Activated naive CD8-positive, alpha-beta T cell treated with anti-CD3 and anti-CD28 coated beads, Interleukin-2, amount 50 U/mL, for 24 hours (primary cell): Measurements from ENCODE around the gene FSTL1.

Source experiments
- ATAC-seq: fragments of 150-1000 bp; cut with Tn5 transposase; one replicate; pipeline ENCODE4 v1.10.0; 2021
- DNase-seq: peaks from one replicate; pipeline ENCODE4 v3.0.0; 2021
- H3K27ac Mint-ChIP-seq: one replicate; pipeline ENCODE4 v1.8.0; 2021; ENCODE audit warnings: mild to moderate bottlenecking, mixed read lengths
- H3K27me3 Mint-ChIP-seq: one replicate; pipeline ENCODE4 v1.8.0; 2021; ENCODE audit warnings: mixed read lengths
- H3K36me3 Mint-ChIP-seq: one replicate; pipeline ENCODE4 v1.8.0; 2021; ENCODE audit warnings: low read depth, mixed read lengths
- H3K4me1 Mint-ChIP-seq: one replicate; pipeline ENCODE4 v1.8.0; 2021; ENCODE audit warnings: mixed read lengths
- H3K4me3 Mint-ChIP-seq: one replicate; pipeline ENCODE4 v1.8.0; 2021; ENCODE audit warnings: mild to moderate bottlenecking, moderate library complexity, mixed read lengths
- H3K9me3 Mint-ChIP-seq: one replicate; pipeline ENCODE4 v1.8.0; 2021; ENCODE audit warnings: mixed read lengths

FSTL1 gene

DNA sequence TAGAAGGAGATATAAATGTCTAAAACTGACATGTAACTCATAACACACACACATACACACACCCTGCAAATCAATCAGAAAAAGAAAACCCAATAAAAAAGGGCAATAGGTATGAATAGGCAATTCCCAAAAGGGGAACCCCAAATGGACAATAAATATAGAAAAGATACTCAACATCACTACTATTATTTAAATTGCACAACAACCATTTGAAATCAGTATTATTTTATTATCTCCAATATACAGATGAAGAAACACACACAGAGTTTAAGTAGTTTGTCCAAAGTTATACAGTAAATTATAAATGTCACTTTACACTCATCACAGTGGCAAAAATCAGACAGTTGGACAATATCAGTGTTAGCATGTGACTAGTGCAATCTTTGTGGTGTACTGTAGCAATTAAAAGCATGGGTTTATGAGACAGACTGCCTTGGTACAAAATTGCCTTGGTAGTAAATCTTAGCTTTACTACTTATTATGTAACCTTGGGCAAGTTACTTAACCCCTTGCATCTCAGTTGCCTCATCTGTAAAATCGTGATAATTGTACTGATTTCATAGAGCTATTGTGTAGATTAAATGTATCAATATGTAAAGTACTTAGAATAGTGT lies 3.4 kb upstream of the FSTL1 start:
- no peak for ATAC-seq
- H3K36me3 Mint-ChIP-seq = no peaks in the 10 kb centered on the region
- H3K4me1 Mint-ChIP-seq = peaks cover 5% of the 10 kb centered on the region
- H3K4me3 Mint-ChIP-seq = no peak overlapping the region
- DNase-seq = no peak
- no peak overlapping the region for H3K27ac Mint-ChIP-seq
- H3K9me3 Mint-ChIP-seq = no peaks in the 10 kb centered on the region
- H3K27me3 Mint-ChIP-seq = peaks cover 30% of the 10 kb centered on the region

DNA sequence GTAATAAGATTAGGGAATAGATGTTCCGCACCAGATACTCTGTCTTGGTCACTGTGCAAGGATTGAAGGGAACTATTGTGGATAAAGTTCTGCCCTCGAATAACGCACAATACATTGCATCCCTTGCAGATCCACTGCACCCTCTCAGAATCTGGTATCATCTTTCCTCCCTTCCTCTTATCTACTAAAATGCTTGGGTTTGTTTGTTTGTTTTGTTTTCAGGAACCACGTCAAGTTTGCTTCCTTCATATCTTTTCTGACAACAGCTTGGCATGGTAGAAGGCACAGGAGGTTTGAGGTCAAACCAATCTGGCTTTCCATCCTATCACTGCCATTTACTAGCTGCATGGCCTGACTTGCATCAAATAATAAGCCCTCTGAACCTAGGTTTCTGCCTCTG lies 2.0 kb upstream of the FSTL1 start:
- H3K4me1 Mint-ChIP-seq = peaks cover 5% of the 10 kb centered on the region
- no peaks in the 10 kb centered on the region for H3K36me3 Mint-ChIP-seq
- no peak overlapping the region for H3K27ac Mint-ChIP-seq
- no peak for ATAC-seq
- H3K4me3 Mint-ChIP-seq = no peak overlapping the region
- DNase-seq = no peak
- peaks cover 38% of the 10 kb centered on the region for H3K27me3 Mint-ChIP-seq
- no peaks in the 10 kb centered on the region for H3K9me3 Mint-ChIP-seq

DNA sequence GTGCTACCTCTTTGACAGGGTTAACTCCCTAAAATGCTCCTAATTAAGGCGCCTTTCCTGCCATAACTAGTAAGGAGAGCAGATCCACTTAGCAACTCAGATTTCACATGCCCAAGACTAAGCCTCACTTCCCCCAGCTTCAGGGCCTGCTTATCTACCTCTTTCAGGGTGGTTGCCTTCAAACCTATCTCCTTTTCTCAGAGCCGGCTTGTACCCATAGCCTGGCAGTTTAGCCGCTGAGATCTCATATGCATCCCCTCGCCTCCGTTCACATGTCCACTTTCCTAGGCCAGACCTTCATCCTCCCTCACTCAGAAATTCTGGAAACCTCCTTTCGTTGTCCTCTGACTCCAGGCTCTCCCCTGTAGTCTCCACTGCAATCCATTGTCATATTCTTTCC lies 1.0 kb upstream of the FSTL1 start:
- no peak overlapping the region for H3K27ac Mint-ChIP-seq
- DNase-seq = no peak
- H3K36me3 Mint-ChIP-seq = no peaks in the 10 kb centered on the region
- no peaks in the 10 kb centered on the region for H3K9me3 Mint-ChIP-seq
- peak overlapping the region; percentile 58 for H3K4me3 Mint-ChIP-seq
- H3K4me1 Mint-ChIP-seq = peaks cover 5% of the 10 kb centered on the region
- no peak for ATAC-seq
- peaks cover 35% of the 10 kb centered on the region for H3K27me3 Mint-ChIP-seq

DNA sequence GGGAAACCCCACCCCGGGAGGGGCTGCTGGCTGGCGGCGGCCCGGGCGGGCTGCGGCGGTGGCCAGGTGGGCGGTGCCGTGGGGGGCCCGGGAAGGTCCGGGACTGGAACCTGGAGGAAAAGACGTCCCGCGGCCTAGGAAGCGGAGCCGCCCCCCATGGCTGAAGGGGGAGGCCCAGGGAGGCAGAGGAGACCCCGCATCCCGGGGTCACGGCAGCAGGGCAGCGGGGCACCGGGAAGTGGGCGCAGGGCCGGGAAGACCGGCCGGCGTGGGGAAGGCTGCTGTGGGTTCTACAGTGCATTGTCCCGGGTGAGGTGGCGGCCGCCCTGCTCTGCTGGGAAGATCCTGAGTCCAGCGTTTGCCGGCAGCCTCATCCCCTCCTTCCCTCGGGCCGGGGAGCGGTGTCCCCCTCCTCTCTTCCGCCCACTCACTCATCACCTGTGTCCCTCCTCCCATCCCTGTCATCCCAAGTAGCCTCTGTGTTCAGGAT lies 525 bp upstream of the FSTL1 start:
- peak overlapping the region; percentile 58 for H3K4me3 Mint-ChIP-seq
- ATAC-seq (no peak), DNase-seq (no peak)
- peaks cover 5% of the 10 kb centered on the region for H3K4me1 Mint-ChIP-seq
- no peaks in the 10 kb centered on the region for H3K9me3 Mint-ChIP-seq
- H3K27ac Mint-ChIP-seq = no peak overlapping the region
- no peaks in the 10 kb centered on the region for H3K36me3 Mint-ChIP-seq
- peaks cover 35% of the 10 kb centered on the region for H3K27me3 Mint-ChIP-seq

DNA sequence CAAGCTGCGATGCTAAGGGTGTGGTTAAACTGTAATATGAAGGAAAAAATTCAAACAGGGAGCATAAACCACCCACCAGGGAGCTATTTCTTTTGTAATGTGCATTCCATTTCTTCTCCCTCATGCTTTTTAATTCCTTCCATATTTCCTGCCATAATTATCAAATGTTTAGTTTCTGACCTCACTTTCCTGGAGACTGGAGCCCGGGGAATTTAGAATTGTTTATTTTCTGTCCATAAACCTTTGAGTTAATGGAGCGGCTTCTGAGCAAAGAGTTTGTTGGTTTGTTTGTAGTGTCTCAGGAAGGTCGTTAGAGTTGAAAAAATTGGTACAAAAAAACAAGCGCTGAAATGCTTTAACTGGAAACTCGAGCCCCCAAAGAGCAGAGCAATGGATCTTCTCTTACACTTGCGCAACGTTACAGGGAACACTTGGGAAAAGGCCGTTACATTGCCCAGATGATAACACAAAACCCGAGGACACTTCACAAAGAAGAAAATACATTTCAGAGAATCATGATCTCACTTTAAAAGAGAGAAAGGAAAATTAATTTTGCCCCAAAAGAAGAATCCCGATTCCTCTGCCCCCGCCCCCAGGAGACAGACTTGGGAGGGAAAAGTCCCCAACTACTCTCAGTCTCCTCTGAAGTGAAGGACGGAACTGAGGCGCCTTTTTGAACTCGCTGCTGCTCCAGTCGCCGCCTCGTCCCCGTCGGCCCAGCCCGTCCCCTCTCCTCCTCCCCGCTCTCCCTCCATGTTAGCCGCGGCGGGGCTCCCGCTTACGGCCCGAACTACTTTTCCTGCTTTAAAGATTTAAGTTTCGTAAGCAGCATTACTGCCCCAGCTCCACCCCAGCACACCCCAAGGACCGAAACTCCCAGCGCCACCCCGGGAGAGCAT lies 842 bp downstream of the FSTL1 start:
- Mint-ChIP-seq H3K4me3 (peak overlapping the region; percentile 72), H3K27me3 (peaks cover 34% of the 10 kb centered on the region), H3K36me3 (no peaks in the 10 kb centered on the region), H3K4me1 (peaks cover 5% of the 10 kb centered on the region), H3K9me3 (no peaks in the 10 kb centered on the region), H3K27ac (no peak overlapping the region)
- peak; percentile 5 for DNase-seq
- peak; percentile 41 for ATAC-seq

DNA sequence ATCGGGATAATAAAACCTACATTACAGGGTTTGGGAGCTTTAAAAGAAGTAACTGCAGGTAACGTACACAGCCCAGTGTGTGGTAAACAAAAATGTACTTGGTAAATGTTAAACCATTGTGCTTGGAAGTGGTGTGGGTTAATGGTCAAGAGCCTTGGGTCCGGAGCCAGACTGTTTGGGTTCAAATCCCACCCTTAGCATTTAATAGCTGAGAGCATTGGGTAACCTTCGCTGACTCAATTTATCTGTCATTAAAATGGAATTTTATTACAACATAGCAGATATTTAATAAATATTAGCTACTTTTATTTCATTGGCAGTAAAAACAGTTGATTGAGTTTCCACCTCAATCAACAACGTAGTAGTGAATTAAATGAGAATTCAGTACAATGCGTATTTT lies 1.5 kb downstream of the FSTL1 start:
- H3K27me3 Mint-ChIP-seq = peaks cover 34% of the 10 kb centered on the region
- H3K4me1 Mint-ChIP-seq = peaks cover 5% of the 10 kb centered on the region
- ATAC-seq (no peak), DNase-seq (no peak)
- no peak overlapping the region for H3K4me3 Mint-ChIP-seq
- H3K9me3 Mint-ChIP-seq = no peaks in the 10 kb centered on the region
- no peak overlapping the region for H3K27ac Mint-ChIP-seq
- H3K36me3 Mint-ChIP-seq = no peaks in the 10 kb centered on the region

DNA sequence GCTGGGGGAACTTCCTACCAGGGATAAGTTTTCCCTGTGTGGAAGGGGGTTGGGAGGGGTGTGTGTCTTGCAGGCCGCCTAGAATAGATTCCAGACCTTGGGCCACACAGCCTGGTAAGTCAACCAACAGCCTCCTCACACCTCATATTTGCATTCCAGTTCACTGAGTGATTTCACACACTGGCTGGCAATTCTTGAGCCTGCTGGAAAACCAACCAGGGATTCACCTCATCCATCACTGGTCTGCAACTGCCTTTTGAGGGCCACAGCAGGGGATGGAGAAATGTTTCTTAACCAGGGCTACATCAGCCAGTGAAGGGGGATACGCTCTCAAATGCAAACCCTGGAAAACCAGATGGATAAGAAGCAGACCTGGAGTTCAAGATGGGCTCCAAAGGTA lies 2.0 kb downstream of the FSTL1 start:
- Mint-ChIP-seq H3K36me3 (no peaks in the 10 kb centered on the region), H3K4me3 (no peak overlapping the region), H3K4me1 (peaks cover 5% of the 10 kb centered on the region), H3K9me3 (no peaks in the 10 kb centered on the region), H3K27me3 (peaks cover 34% of the 10 kb centered on the region), H3K27ac (no peak overlapping the region)
- DNase-seq (no peak), ATAC-seq (no peak)

DNA sequence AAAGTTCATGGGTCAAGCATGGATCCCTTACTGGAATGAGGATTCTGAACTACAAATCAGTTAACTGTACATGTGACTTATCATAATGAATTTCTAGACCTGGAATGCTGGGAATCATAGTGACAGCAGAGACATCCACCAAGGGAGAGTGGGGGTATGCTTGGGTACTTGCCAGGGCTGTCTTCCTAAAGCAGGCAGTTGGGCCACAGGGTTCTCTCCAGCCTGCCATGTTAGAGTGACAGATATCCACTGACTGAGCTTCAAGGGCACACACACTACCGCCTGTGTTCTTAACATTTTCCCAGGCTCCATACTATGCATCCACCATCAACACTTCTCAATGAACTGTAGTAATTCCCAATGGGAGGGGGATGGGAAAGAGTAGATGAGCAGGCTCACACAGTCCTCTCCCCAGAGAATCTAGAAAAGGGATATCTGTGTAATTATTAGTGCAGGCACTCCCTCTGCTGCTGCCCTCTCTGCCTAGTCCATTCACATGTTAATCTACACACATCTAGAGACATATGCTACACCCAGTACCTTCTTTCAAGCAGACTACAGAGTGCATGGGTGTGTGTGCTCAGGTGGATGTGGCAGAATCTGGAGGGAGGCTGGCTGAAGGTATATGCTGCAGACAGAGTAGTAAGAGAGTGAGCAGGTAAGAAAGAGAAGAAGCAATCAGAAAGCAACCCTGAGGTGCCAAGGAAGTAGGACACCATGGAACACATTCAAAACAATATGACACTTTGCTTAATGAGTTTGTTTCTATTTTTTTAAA lies 3.7 kb downstream of the FSTL1 start:
- peaks cover 28% of the 10 kb centered on the region for H3K27me3 Mint-ChIP-seq
- H3K36me3 Mint-ChIP-seq = no peaks in the 10 kb centered on the region
- H3K4me1 Mint-ChIP-seq = peaks cover 5% of the 10 kb centered on the region
- no peak overlapping the region for H3K27ac Mint-ChIP-seq
- DNase-seq (no peak), ATAC-seq (no peak)
- no peaks in the 10 kb centered on the region for H3K9me3 Mint-ChIP-seq
- H3K4me3 Mint-ChIP-seq = no peak overlapping the region

DNA sequence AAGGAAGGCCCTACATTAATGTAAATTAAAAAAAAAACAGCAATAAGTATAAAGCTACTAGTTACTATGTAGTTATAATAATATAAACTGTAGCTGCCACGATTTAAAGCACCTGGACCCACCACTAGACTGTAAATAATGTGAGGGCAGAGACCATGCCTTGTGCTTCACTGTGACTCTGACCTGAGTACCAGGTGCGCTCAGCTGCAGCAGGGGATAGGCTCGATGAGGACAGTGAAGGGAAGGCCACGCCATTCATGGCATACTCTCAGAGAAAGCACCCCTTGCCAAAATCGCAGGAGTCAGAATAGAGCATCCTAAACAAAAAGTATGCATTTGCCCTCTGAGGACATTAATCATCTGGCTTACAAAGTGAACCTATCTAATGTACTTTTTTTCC lies 5.1 kb downstream of the FSTL1 start:
- no peak overlapping the region for H3K4me3 Mint-ChIP-seq
- no peak overlapping the region for H3K27ac Mint-ChIP-seq
- peaks cover 4% of the 10 kb centered on the region for H3K4me1 Mint-ChIP-seq
- H3K36me3 Mint-ChIP-seq = no peaks in the 10 kb centered on the region
- H3K9me3 Mint-ChIP-seq = no peaks in the 10 kb centered on the region
- H3K27me3 Mint-ChIP-seq = peaks cover 22% of the 10 kb centered on the region
- DNase-seq (no peak), ATAC-seq (no peak)

DNA sequence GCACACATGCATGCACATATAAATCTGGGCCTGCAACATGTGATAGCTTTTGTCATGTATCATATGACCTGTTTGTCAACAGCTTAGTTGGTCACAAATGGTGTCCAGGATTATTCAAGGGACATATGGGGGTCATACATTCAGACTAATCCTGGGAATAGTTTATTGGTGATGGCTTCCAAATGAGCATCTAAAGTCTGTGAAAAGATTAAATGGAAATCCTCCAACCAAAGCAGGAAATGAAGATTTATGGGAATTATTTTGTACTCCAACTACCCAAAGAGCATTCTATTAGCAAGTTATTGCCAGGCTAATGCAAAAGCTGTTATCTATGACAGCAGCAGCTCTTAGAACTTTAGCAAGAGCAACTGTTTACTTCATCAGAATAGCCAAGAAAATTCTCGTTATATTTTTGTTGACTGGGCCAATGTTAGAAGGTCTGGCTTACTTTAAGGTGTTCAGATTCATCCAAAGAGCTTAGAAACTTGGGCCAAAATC lies 7.1 kb downstream of the FSTL1 start:
- no peaks in the 10 kb centered on the region for H3K9me3 Mint-ChIP-seq
- H3K4me3 Mint-ChIP-seq = no peak overlapping the region
- no peaks in the 10 kb centered on the region for H3K36me3 Mint-ChIP-seq
- H3K27ac Mint-ChIP-seq = no peak overlapping the region
- ATAC-seq (no peak), DNase-seq (no peak)
- peaks cover 6% of the 10 kb centered on the region for H3K27me3 Mint-ChIP-seq
- H3K4me1 Mint-ChIP-seq = no peaks in the 10 kb centered on the region

DNA sequence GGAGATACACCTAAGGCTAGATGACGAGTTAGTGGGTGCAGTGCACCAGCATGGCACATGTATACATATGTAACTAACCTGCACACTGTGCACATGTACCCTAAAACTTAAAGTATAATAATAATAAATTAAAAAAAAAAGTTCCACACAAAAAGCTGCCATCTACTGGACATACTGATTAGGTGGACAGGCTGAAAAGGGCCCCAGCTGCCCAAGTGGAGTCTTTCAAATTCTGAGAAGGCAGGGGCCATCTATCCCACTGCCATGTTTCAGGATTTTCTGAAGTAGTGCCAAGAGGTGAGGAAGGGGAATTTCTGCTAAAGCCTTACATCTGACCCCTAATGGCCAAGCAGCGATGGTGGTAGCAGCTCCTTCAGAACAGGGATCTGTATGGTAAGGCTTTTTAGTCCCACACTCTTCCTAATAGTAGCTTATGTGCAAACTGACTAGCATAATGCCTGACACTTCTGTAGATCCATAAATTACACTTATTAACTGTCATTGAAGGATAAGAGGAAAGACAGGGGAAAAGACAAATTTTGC lies 7.7 kb downstream of the FSTL1 start:
- Mint-ChIP-seq H3K9me3 (no peaks in the 10 kb centered on the region), H3K36me3 (no peaks in the 10 kb centered on the region), H3K27ac (no peak overlapping the region), H3K4me3 (no peak overlapping the region), H3K4me1 (no peaks in the 10 kb centered on the region), H3K27me3 (peaks cover 3% of the 10 kb centered on the region)
- DNase-seq (no peak), ATAC-seq (no peak)

DNA sequence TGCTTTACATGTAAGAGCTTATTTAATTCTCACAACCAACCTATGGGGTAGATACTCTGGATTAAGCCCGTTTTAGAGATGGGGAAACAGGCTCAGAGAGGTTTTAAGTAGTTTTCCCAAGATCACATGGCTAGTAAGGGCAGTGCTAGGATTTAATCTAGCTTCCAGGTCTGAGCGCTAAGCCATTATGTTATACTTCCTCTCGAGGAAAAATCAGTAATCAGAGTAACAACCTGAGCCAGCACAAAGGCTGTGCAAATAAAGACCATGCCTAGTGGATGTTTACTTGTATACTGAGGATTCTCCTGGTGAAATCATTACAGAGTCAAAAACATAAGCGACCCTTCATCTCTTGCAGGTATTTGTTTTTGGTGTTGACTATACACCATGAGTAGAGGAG lies 9.0 kb downstream of the FSTL1 start:
- no peak overlapping the region for H3K27ac Mint-ChIP-seq
- no peak for ATAC-seq

DNA sequence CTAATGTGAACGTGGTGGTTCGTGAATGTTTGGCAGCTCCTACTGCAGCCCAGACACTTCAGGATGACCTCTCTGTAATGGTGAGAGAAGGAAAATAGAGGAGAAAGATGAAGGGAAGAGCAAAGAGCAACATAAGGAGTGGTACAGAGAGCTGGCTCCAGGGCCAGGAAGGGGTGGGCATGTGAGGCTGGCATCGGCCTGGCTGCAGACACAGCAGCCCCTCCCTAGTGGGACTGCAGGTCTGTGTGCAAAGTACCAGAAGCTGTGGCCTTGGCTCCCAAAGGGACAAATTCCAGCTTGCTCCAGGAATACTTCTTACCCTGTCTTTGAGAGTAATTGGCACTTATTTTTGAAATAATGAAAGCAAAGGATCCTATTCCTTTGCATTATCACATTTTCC lies 10.0 kb downstream of the FSTL1 start:
- Mint-ChIP-seq H3K27me3 (no peaks in the 10 kb centered on the region), H3K4me1 (no peaks in the 10 kb centered on the region), H3K27ac (no peak overlapping the region), H3K36me3 (no peaks in the 10 kb centered on the region), H3K9me3 (no peaks in the 10 kb centered on the region), H3K4me3 (no peak overlapping the region)
- ATAC-seq = no peak
- DNase-seq = no peak

More for the DNA sequence above, 9.0 kb downstream of the FSTL1 start:
- Mint-ChIP-seq H3K27me3 (peaks cover 3% of the 10 kb centered on the region), H3K9me3 (no peaks in the 10 kb centered on the region), H3K4me3 (no peak overlapping the region), H3K36me3 (no peaks in the 10 kb centered on the region), H3K4me1 (no peaks in the 10 kb centered on the region)
- no peak for DNase-seq

DNA sequence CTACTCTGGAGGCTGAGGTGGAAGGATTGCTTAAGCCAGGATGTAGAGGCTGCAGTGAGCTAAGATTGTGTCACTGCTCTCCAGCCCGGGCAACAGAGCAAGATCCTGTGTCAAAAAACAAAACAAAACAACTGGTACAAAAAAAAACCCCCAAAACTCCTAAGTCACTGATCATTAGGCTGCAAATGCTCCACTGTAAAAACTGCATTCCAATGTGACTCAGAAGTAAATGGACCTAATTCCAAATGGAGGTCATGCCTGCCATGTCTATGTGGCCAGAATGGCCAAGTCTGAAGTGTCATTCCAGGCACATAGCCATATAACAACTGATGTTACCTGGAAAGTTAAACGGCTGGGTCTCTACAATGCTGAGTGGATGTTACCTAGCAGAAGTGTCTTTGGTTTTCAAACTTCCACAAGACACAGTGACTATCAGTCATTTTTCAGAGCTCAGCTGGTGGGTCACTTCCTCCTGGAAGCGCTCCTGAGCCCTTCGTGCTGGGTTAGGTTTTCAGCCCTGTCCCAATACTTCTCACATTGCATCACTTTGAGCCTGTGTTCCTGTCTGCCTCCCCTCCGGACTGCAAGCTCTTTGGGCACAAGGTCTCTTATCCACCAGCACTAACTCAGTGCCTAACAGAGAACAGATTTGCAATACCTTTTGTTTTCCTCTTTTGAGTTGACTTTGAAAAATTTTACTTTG lies 10.6 kb downstream of the FSTL1 start:
- Mint-ChIP-seq H3K27me3 (no peaks in the 10 kb centered on the region), H3K27ac (no peak overlapping the region), H3K36me3 (no peaks in the 10 kb centered on the region), H3K4me3 (no peak overlapping the region), H3K4me1 (no peaks in the 10 kb centered on the region), H3K9me3 (no peaks in the 10 kb centered on the region)
- no peak for ATAC-seq
- DNase-seq = no peak
